Measurements from ENCODE around the gene RYR2.

RYR2 gene

GRCh38 chr1:237041795-237042525, at the start of gene RYR2:
Gene RYR2 (plus strand): TSS chr1:237042184. CDS start chr1:237042522, 338 bp downstream.
- no peak for FAIRE-seq

GRCh38 chr1:236992449-236992848, 49.5 kb upstream of the RYR2 start:
- no peak for FAIRE-seq

GRCh38 chr1:236994450-236994849, 47.5 kb upstream of the RYR2 start:
- no peak for FAIRE-seq

GRCh38 chr1:236997361-236997760, 44.6 kb upstream of the RYR2 start:
- FAIRE-seq: no peak

GRCh38 chr1:236997882-236998281, 44.1 kb upstream of the RYR2 start:
- FAIRE-seq: no peak

GRCh38 chr1:236998546-236998945, 43.4 kb upstream of the RYR2 start:
- FAIRE-seq: no peak

- no peak for FAIRE-seq
Measured at GRCh38 chr1:237000191-237000590, 41.8 kb upstream of the RYR2 start.

- no peak for FAIRE-seq
Measured at GRCh38 chr1:237003516-237003915, 38.5 kb upstream of the RYR2 start.

GRCh38 chr1:237004116-237004515, 37.9 kb upstream of the RYR2 start, which contains the start of gene MT1HL1:
Gene MT1HL1 (minus strand): TSS chr1:237004441. CDS start chr1:237004372, 69 bp downstream.
- FAIRE-seq: no peak

GRCh38 chr1:237005674-237006073, 36.3 kb upstream of the RYR2 start:
- no peak for FAIRE-seq

GRCh38 chr1:237007147-237007881, 34.7 kb upstream of the RYR2 start:
- no peak for FAIRE-seq

- no peak for FAIRE-seq
Measured at GRCh38 chr1:237009611-237010010, 32.4 kb upstream of the RYR2 start.

GRCh38 chr1:237011432-237011831, 30.6 kb upstream of the RYR2 start:
- FAIRE-seq: no peak

- no peak for FAIRE-seq
Measured at GRCh38 chr1:237012361-237012760, 29.6 kb upstream of the RYR2 start.

- FAIRE-seq: no peak
Measured at GRCh38 chr1:237012788-237013383, 29.1 kb upstream of the RYR2 start.

- no peak for FAIRE-seq
Measured at GRCh38 chr1:237013608-237014007, 28.4 kb upstream of the RYR2 start.

GRCh38 chr1:237016626-237017025, 25.4 kb upstream of the RYR2 start:
- FAIRE-seq: no peak

GRCh38 chr1:237018896-237019295, 23.1 kb upstream of the RYR2 start:
- no peak for FAIRE-seq

- FAIRE-seq: no peak
Measured at GRCh38 chr1:237025358-237026074, 16.5 kb upstream of the RYR2 start.

GRCh38 chr1:237029240-237029639, 12.7 kb upstream of the RYR2 start:
- no peak for FAIRE-seq

- no peak for FAIRE-seq
Measured at GRCh38 chr1:237029850-237030535, 12.0 kb upstream of the RYR2 start.

GRCh38 chr1:237031480-237031879, 10.5 kb upstream of the RYR2 start:
- FAIRE-seq: no peak

- no peak for FAIRE-seq
Measured at GRCh38 chr1:237032029-237032428, 10.0 kb upstream of the RYR2 start.
